Type B pancreatic cell (in vitro differentiated cells): ENCODE measurements around the gene COX8A. TPM values are rescaled to one million over a fixed set of nuclear protein-coding genes. Genes with fewer than 3 reads are reported as not detected.

ENCODE experiments used
- DNase-seq: peaks from one replicate; pipeline ENCODE4 v3.0.0; 2021; ENCODE audit warnings: mixed read lengths; ENCODE audit not compliant: unreplicated experiment; ENCODE audit errors: extremely low spot score
- H3K27ac Mint-ChIP-seq: 2 replicates; pipeline ENCODE4 v1.8.0; 2021; ENCODE audit warnings: mild to moderate bottlenecking, mixed read lengths
- H3K27me3 Mint-ChIP-seq: 2 replicates; pipeline ENCODE4 v1.8.0; 2021; ENCODE audit warnings: mixed read lengths
- H3K36me3 Mint-ChIP-seq: 2 replicates; pipeline ENCODE4 v1.8.0; 2021; ENCODE audit warnings: mixed read lengths
- H3K4me1 Mint-ChIP-seq: one replicate; pipeline ENCODE4 v1.8.0; 2021; ENCODE audit warnings: mixed read lengths; ENCODE audit not compliant: unreplicated experiment
- H3K4me3 Mint-ChIP-seq: 2 replicates; pipeline ENCODE4 v1.8.0; 2021; ENCODE audit warnings: mild to moderate bottlenecking, mixed read lengths
- H3K9me3 Mint-ChIP-seq: 2 replicates; pipeline ENCODE4 v1.8.0; 2021; ENCODE audit warnings: mixed read lengths
- CTCF ChIP-seq: fragments of 200-600 bp; sonication (generic); conservative IDR thresholded peaks from 2 replicates; pipeline ENCODE4 v1.5.0; 2021; ENCODE audit warnings: antibody characterized with exemption, mild to moderate bottlenecking
- total RNA-seq: library from RNA; stranded (reverse); gene quantifications from 2 replicates; pipeline ENCODE4 v1.2.1, GENCODE V29; 2021; ENCODE audit warnings: low replicate concordance

The COX8A gene
- total RNA-seq, 1 donor from 2014 or later: 307 TPM

GRCh38 chr11:64015935-64016845 lies 41.8 kb downstream of the COX8A start:
- Mint-ChIP-seq H3K4me3 (no peak overlapping the region), H3K27me3 (peaks cover 7% of the 10 kb centered on the region), H3K9me3 (no peaks in the 10 kb centered on the region), H3K4me1 (peaks cover 8% of the 10 kb centered on the region), H3K36me3 (no peaks in the 10 kb centered on the region), H3K27ac (no peak overlapping the region)
- no peak for DNase-seq
- no peak for TF ChIP-seq CTCF

- H3K27me3 Mint-ChIP-seq: peaks cover 7% of the 10 kb centered on the region
- peaks cover 12% of the 10 kb centered on the region for H3K4me1 Mint-ChIP-seq
These were observed 43.5 kb downstream of the COX8A start for GRCh38 chr11:64017945-64018224.

GRCh38 chr11:64018310-64018709 lies 43.9 kb downstream of the COX8A start:
- H3K4me3 Mint-ChIP-seq: no peak overlapping the region
- H3K27me3 Mint-ChIP-seq: peaks cover 7% of the 10 kb centered on the region
- no peaks in the 10 kb centered on the region for H3K36me3 Mint-ChIP-seq
- TF ChIP-seq CTCF: no peak
- no peaks in the 10 kb centered on the region for H3K9me3 Mint-ChIP-seq
- H3K4me1 Mint-ChIP-seq: peaks cover 12% of the 10 kb centered on the region
- DNase-seq: no peak
- no peak overlapping the region for H3K27ac Mint-ChIP-seq

More at GRCh38 chr11:64017945-64018224, 43.5 kb downstream of the COX8A start:
- TF ChIP-seq CTCF: no peak
- Mint-ChIP-seq H3K9me3 (no peaks in the 10 kb centered on the region), H3K4me3 (no peak overlapping the region), H3K36me3 (no peaks in the 10 kb centered on the region), H3K27ac (no peak overlapping the region)
- no peak for DNase-seq

GRCh38 chr11:64019106-64020037 lies 45.0 kb downstream of the COX8A start:
- no peaks in the 10 kb centered on the region for H3K9me3 Mint-ChIP-seq
- no peak overlapping the region for H3K27ac Mint-ChIP-seq
- H3K4me1 Mint-ChIP-seq: peaks cover 21% of the 10 kb centered on the region
- H3K27me3 Mint-ChIP-seq: peaks cover 7% of the 10 kb centered on the region
- H3K36me3 Mint-ChIP-seq: no peaks in the 10 kb centered on the region
- no peak overlapping the region for H3K4me3 Mint-ChIP-seq
- no peak for TF ChIP-seq CTCF
- DNase-seq: no peak

- TF ChIP-seq CTCF: no peak
- Mint-ChIP-seq H3K4me1 (peaks cover 28% of the 10 kb centered on the region), H3K4me3 (peak overlapping the region; percentile 34), H3K9me3 (no peaks in the 10 kb centered on the region), H3K36me3 (no peaks in the 10 kb centered on the region), H3K27me3 (peaks cover 7% of the 10 kb centered on the region), H3K27ac (peak overlapping the region; percentile 51)
- no peak for DNase-seq
These were observed 46.7 kb downstream of the COX8A start for GRCh38 chr11:64020976-64021756.
